OCI-LY7 (cell line): ENCODE results near the gene CNTN6. TPM values are rescaled to one million over a fixed set of nuclear protein-coding genes. Genes with fewer than 3 reads are reported as not detected.

ENCODE experiments used
- BruUV-seq: library from RNA; stranded (reverse); fragments of 400-500 nt; replicated peaks from 2 replicates; lab custom pipeline; 2021; lab: Mats Ljungman, UMichigan
- CTCF ChIA-PET: fragments of 300-600 bp; sonication (Branson Sonifier 250); formaldehyde crosslinking; loops from one replicate; lab custom pipeline; 2022; ENCODE audit warnings: antibody characterized with exemption; ENCODE audit not compliant: unreplicated experiment; lab: Charles Lee
- POLR2A ChIA-PET: fragments of 300-600 bp; sonication (Branson Sonifier 250); formaldehyde crosslinking; loops from one replicate; lab custom pipeline; 2022; ENCODE audit warnings: antibody characterized with exemption; lab: Charles Lee
- DNase-seq: peaks from one replicate; pipeline ENCODE4 v3.0.0-alpha.2; 2015; ENCODE audit warnings: low spot score
- H2AFZ ChIP-seq: fragments of 200-600 bp; sonication (generic), shearing (Covaris generic); 2 replicates; pipeline ENCODE4 v1.6.1; 2014; ENCODE audit warnings: mild to moderate bottlenecking, antibody characterized with exemption, low read length, moderate library complexity
- H3K27ac ChIP-seq: fragments of 200-600 bp; sonication (generic); 2 replicates; pipeline ENCODE4 v1.5.1; 2014; ENCODE audit warnings: mixed run types, low read depth, mild to moderate bottlenecking, moderate library complexity, low read length, inconsistent platforms; ENCODE audit not compliant: poor library complexity, severe bottlenecking
- H3K36me3 ChIP-seq: fragments of 200-600 bp; sonication (generic); 2 replicates; pipeline ENCODE4 v1.6.1; 2014; ENCODE audit warnings: mild to moderate bottlenecking, antibody characterized with exemption, low read length, moderate library complexity, mixed read lengths; ENCODE audit not compliant: insufficient read depth
- H3K4me1 ChIP-seq: fragments of 200-600 bp; sonication (generic); 2 replicates; pipeline ENCODE4 v1.5.1; 2014; ENCODE audit warnings: mild to moderate bottlenecking, low read length; ENCODE audit not compliant: insufficient read depth, poor library complexity, severe bottlenecking
- H3K4me2 ChIP-seq: fragments of 200-600 bp; sonication (generic); 2 replicates; pipeline ENCODE4 v1.6.1; 2014; ENCODE audit warnings: mild to moderate bottlenecking, low read length
- H3K4me3 ChIP-seq: fragments of 200-600 bp; sonication (generic); 2 replicates; pipeline ENCODE4 v1.5.1; 2014; ENCODE audit warnings: mild to moderate bottlenecking, low read depth, low read length; ENCODE audit not compliant: poor library complexity, severe bottlenecking
- H3K79me2 ChIP-seq: fragments of 200-600 bp; sonication (generic); 2 replicates; pipeline ENCODE4 v1.6.1; 2016; ENCODE audit warnings: low read depth, mild to moderate bottlenecking, low read length, moderate library complexity, mixed read lengths; ENCODE audit not compliant: insufficient read depth
- H3K9me2 ChIP-seq: fragments of 200-600 bp; sonication (generic); 2 replicates; pipeline ENCODE4 v1.6.1; 2016; ENCODE audit warnings: mild to moderate bottlenecking, low read length, mixed read lengths; ENCODE audit not compliant: insufficient read depth
- H3K9me3 ChIP-seq: fragments of 200-600 bp; sonication (generic); 2 replicates; pipeline ENCODE4 v1.6.1; 2014; ENCODE audit warnings: mild to moderate bottlenecking, mixed run types, low read length, mixed read lengths
- H4K20me1 ChIP-seq: fragments of 200-600 bp; sonication (generic); 2 replicates; pipeline ENCODE4 v1.6.1; 2014; ENCODE audit warnings: mild to moderate bottlenecking, antibody characterized with exemption, low read length, moderate library complexity, mixed read lengths; ENCODE audit not compliant: insufficient read depth
- CTCF ChIP-seq: fragments of 200-600 bp; sonication (generic); conservative IDR thresholded peaks from 2 replicates; pipeline ENCODE4 v1.5.1; 2014; ENCODE audit warnings: mild to moderate bottlenecking, antibody characterized with exemption, low read length, moderate library complexity, mixed read lengths
- EZH2phosphoT487 ChIP-seq: fragments of 200-600 bp; sonication (generic); IDR thresholded peaks from 2 replicates; pipeline ENCODE4 v1.6.1; 2018; ENCODE audit warnings: low read depth, borderline replicate concordance, mild to moderate bottlenecking, mixed run types, antibody characterized with exemption, low read length, moderate library complexity, mixed read lengths
- intact Hi-C: fragments of 100-400 bp; cut with micrococcal nuclease; formaldehyde crosslinking; loops from one replicate; pipeline ENCODE4 v1.10.0; 2022; ENCODE audit not compliant: unreplicated experiment
- total RNA-seq, 2 experiments: library from RNA; depleted of rRNA in 1 of 2; stranded (reverse); fragments of >200 nt in 1 of 2; shearing (Covaris generic) in 1 of 2; gene quantifications; 2 replicates each; pipeline ENCODE4 v1.2.3, GENCODE V29; 2014 to 2022

Gene CNTN6
- total RNA-seq, 2 experiments from 2014 or later, result not detected

- intact Hi-C loops, result no loop called here
- no TSS peak for BruUV-seq
These were observed 138.1 kb downstream of the CNTN6 start for GRCh38 chr3:1230920-1231319.

GRCh38 chr3:1232276-1232675, 139.5 kb downstream of the CNTN6 start:
- no peaks in the 10 kb centered on the region for H3K4me1 ChIP-seq
- no peak overlapping the region for H3K4me3 ChIP-seq
- ChIA-PET POLR2A (interaction anchor here (0.8 to 1.2 kb wide), 2 partner anchors 10 to 16 kb away, joined by 3 to 4 read pairs; no protein-coding TSS in a partner anchor), CTCF (no interaction called here)
- no peak for DNase-seq
- no peak overlapping the region for H3K27ac ChIP-seq
- H4K20me1 ChIP-seq, result no peaks in the 10 kb centered on the region
- H2AFZ ChIP-seq, result no peak overlapping the region
- H3K4me2 ChIP-seq, result no peak overlapping the region
- H3K79me2 ChIP-seq, result no peaks in the 10 kb centered on the region
- H3K9me3 ChIP-seq, result no peaks in the 10 kb centered on the region
- no TSS peak for BruUV-seq
- no peaks in the 10 kb centered on the region for H3K36me3 ChIP-seq
- no peaks in the 10 kb centered on the region for H3K9me2 ChIP-seq
- TF ChIP-seq CTCF (no peak), EZH2phosphoT487 (no peak)
- intact Hi-C loops, result no loop called here

More at GRCh38 chr3:1230920-1231319, 138.1 kb downstream of the CNTN6 start:
- no peak overlapping the region for H2AFZ ChIP-seq
- ChIA-PET CTCF (no interaction called here), POLR2A (interaction anchor here (1.0 kb wide), 1 partner anchor 9 kb away, joined by 3 read pairs; no protein-coding TSS in a partner anchor)
- H3K4me1 ChIP-seq, result no peaks in the 10 kb centered on the region
- no peaks in the 10 kb centered on the region for H4K20me1 ChIP-seq
- no peaks in the 10 kb centered on the region for H3K9me3 ChIP-seq
- no peak overlapping the region for H3K27ac ChIP-seq
- no peaks in the 10 kb centered on the region for H3K9me2 ChIP-seq
- no peak for DNase-seq
- no peak overlapping the region for H3K4me3 ChIP-seq
- TF ChIP-seq EZH2phosphoT487, result no peak
- no peak for TF ChIP-seq CTCF
- H3K36me3 ChIP-seq, result no peaks in the 10 kb centered on the region
- no peaks in the 10 kb centered on the region for H3K79me2 ChIP-seq
- no peak overlapping the region for H3K4me2 ChIP-seq

- no TSS peak for BruUV-seq
- H3K9me3 ChIP-seq, result no peaks in the 10 kb centered on the region
- H3K4me3 ChIP-seq, result no peak overlapping the region
- no peak for TF ChIP-seq EZH2phosphoT487
- no peak for TF ChIP-seq CTCF
- no peak overlapping the region for H3K4me2 ChIP-seq
- ChIA-PET CTCF (no interaction called here), POLR2A (no interaction called here)
- no peaks in the 10 kb centered on the region for H3K36me3 ChIP-seq
- DNase-seq, result no peak
- no peak overlapping the region for H2AFZ ChIP-seq
- H3K79me2 ChIP-seq, result no peaks in the 10 kb centered on the region
- H3K27ac ChIP-seq, result no peak overlapping the region
- no peaks in the 10 kb centered on the region for H3K4me1 ChIP-seq
- H3K9me2 ChIP-seq, result no peaks in the 10 kb centered on the region
- intact Hi-C loops, result no loop called here
- no peaks in the 10 kb centered on the region for H4K20me1 ChIP-seq
These were observed 142.8 kb downstream of the CNTN6 start for GRCh38 chr3:1235526-1236120.
